Gastroesophageal sphincter (tissue), 4 donors: ENCODE results near the gene IL3RA. TPM values are rescaled to one million over a fixed set of nuclear protein-coding genes. Genes with fewer than 3 reads are reported as not detected.

Experiments used
- ATAC-seq: fragments of 150-250 bp; one replicate; pipeline ENCODE4 v1.9.1; 2016; ENCODE audit warnings: mild to moderate bottlenecking, moderate library complexity
- H3K27ac ChIP-seq, 4 donors: fragments of 200-600 bp; sonication (generic) in 3 of 4; 1 replicate in 3 of 4; 2 replicates in 1 of 4; pipeline ENCODE4 v1.5.1; 2016 to 2019
- H3K27me3 ChIP-seq: fragments of 200-600 bp; sonication (generic); one replicate; pipeline ENCODE4 v1.5.1; 2019
- H3K36me3 ChIP-seq, 2 donors: fragments of 200-600 bp; sonication (generic); one replicate each; pipeline ENCODE4 v1.5.1; 2019; ENCODE audit warnings: control low read depth in 1 of 2
- H3K4me1 ChIP-seq, 3 donors: fragments of 200-600 bp; sonication (generic); 1 replicate in 2 of 3; 2 replicates in 1 of 3; pipeline ENCODE4 v1.5.1; 2016 to 2019; ENCODE audit warnings: control low read depth in 2 of 3
- H3K4me3 ChIP-seq, 2 donors: fragments of 200-600 bp; sonication (generic); one replicate each; pipeline ENCODE4 v1.5.1; 2019; ENCODE audit warnings: mild to moderate bottlenecking in 1 of 2, moderate library complexity in 1 of 2
- H3K9me3 ChIP-seq, 3 donors: fragments of 200-600 bp; sonication (generic); one replicate each; pipeline ENCODE4 v1.5.1; 2017 to 2019; ENCODE audit warnings: control low read depth in 2 of 3
- EP300 ChIP-seq: sonication (generic); formaldehyde crosslinking; IDR thresholded peaks from one replicate; pipeline ENCODE4 v1.6.1; 2017; ENCODE audit warnings: antibody characterized with exemption, mild to moderate bottlenecking
- POLR2A ChIP-seq, 2 donors: fragments of 450-650 bp; IDR thresholded peaks; one replicate each; pipeline ENCODE4 v1.6.1; 2017; ENCODE audit warnings: antibody characterized with exemption in 2 of 2, mild to moderate bottlenecking in 2 of 2, moderate library complexity in 1 of 2
- POLR2AphosphoS5 ChIP-seq: sonication (generic); formaldehyde crosslinking; IDR thresholded peaks from one replicate; pipeline ENCODE4 v1.6.1; 2017; ENCODE audit warnings: antibody characterized with exemption
- WGBS, 2 donors: methylation state at CpG; one replicate each; pipeline ENCODE4 v1.1.5; 2018; ENCODE audit warnings: low coverage in 1 of 2; 5-methylcytosine and 5-hydroxymethylcytosine counted together
- total RNA-seq, 4 donors: library from RNA; depleted of rRNA; stranded (reverse); fragments of >200 nt; gene quantifications; one replicate each; pipeline ENCODE4 v1.1.0, GENCODE V29; 2016
- TF ChIP-seq, protein P1 (sequence below), 4 experiments: fragments of 200-600 bp in 2 of 4; fragments of 450-650 bp in 2 of 4; sonication (generic) in 1 of 4; IDR thresholded peaks; one replicate each; pipeline ENCODE4 v1.5.1; 2017 to 2019; ENCODE audit warnings: antibody characterized with exemption in 4 of 4, mild to moderate bottlenecking in 2 of 4, moderate library complexity in 2 of 4

IL3RA gene
- total RNA-seq, 4 donors from 2014 or later = 3.6 to 10.2 (median 6.7) TPM

DNA sequence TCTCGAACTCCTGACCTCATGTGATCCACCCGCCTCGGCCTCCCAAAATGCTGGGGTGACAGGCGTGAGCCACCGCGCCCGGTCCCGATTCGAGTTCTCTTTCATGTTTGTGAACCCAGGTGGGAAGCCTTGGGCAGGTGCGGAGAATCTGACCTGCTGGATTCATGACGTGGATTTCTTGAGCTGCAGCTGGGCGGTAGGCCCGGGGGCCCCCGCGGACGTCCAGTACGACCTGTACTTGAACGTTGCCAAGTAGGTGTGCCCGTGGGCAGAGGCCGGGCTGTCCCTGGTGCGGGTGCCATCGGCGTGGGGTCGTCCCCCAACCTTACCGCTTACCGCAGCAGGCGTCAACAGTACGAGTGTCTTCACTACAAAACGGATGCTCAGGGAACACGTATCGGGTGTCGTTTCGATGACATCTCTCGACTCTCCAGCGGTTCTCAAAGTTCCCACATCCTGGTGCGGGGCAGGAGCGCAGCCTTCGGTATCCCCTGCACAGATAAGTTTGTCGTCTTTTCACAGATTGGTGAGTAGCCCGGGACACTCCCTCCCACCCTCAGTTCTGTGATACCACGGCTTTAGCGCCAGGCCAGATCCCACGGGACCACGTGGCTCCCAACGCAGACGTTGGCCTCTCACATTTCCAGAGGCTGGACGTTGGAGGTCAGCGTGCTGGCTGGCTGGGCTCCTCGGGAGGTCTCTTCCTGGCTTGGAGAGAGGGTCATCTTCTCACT, 15.6 kb downstream of the IL3RA start:
- Histone ChIP-seq H3K36me3 (peaks cover 0 to 32% of the 10 kb centered on the region in 2 donors), H3K27ac (no peak overlapping the region), H3K9me3 (no peaks in the 10 kb centered on the region), H3K4me3 (no peak overlapping the region), H3K4me1 (no peaks in the 10 kb centered on the region), H3K27me3 (no peaks in the 10 kb centered on the region)
- WGBS, 2 donors = 93 to 96% methylated on average over 10 to 12 of the region's 49 CpGs
- ATAC-seq = no peak
- no peak for TF ChIP-seq POLR2AphosphoS5
- TF ChIP-seq EP300 = no peak
- no peak for TF ChIP-seq POLR2A (IDR thresholded peaks at IDR 0.05)
- TF ChIP-seq, protein P1, sequence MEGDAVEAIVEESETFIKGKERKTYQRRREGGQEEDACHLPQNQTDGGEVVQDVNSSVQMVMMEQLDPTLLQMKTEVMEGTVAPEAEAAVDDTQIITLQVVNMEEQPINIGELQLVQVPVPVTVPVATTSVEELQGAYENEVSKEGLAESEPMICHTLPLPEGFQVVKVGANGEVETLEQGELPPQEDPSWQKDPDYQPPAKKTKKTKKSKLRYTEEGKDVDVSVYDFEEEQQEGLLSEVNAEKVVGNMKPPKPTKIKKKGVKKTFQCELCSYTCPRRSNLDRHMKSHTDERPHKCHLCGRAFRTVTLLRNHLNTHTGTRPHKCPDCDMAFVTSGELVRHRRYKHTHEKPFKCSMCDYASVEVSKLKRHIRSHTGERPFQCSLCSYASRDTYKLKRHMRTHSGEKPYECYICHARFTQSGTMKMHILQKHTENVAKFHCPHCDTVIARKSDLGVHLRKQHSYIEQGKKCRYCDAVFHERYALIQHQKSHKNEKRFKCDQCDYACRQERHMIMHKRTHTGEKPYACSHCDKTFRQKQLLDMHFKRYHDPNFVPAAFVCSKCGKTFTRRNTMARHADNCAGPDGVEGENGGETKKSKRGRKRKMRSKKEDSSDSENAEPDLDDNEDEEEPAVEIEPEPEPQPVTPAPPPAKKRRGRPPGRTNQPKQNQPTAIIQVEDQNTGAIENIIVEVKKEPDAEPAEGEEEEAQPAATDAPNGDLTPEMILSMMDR (IDR thresholded peaks at IDR 0.05) = no peak

DNA sequence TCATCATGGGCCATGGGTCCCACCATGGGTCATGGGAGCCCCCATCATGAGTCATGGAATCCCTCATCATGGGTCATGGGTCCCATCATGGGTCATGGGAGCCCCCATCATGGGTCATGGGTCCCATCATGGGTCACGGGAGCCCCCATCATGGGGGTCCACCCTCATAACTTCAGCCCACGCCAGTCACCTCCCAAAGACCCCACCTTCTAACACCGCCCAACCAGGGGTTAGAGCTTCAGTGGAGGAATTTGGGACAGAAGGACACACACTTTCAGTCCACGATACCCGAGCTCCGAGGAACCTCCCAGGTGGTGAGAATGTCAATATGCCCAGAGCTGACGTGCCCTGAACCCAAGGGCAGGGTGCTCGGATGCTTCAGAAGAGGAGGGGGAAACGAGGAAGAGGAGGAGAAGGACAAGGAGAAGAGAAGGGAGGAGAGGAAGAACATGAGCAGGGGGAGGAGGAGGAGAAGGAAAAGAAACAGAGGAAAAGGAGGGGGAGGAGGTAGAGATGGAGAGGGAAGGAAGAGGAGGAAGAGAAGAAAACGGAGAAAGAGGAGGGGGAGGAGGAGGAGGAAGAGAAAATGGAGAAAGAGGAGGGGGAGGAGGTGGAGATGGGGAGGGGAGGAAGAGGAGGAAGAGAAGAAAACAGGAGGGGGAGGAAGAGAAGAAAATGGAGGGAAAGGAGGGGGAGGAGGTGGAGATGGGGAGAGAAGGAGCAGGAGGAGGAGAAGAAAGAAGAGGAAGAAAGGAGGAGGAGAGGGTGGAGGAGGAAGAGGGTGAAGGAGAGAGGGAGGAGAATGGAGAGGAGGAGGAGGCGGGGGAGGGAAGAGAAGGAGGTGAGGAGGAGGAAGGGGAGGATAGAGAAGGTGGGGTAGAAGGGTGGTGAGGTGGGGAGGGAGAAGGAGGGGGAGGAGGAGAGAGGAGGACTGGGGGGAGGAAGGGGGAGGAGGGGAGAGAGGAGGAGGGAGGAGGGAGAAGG, 17.7 kb downstream of the IL3RA start:
- H3K4me3 ChIP-seq = no peak overlapping the region
- peak; percentile 17 for ATAC-seq
- no peaks in the 10 kb centered on the region for H3K4me1 ChIP-seq
- peaks cover 0 to 15% (median 0%) of the 10 kb centered on the region in 3 donors for H3K9me3 ChIP-seq
- H3K27me3 ChIP-seq = no peaks in the 10 kb centered on the region
- 76 to 88% methylated on average over 2 to 9 of the region's 11 CpGs for WGBS, 2 donors
- TF ChIP-seq POLR2A (IDR thresholded peaks at IDR 0.05) (no peak), POLR2AphosphoS5 (no peak), EP300 (no peak)
- TF ChIP-seq, protein P1 (IDR thresholded peaks at IDR 0.05) = no peak
- no peak overlapping the region for H3K27ac ChIP-seq
- H3K36me3 ChIP-seq = peaks cover 0 to 51% of the 10 kb centered on the region in 2 donors

DNA sequence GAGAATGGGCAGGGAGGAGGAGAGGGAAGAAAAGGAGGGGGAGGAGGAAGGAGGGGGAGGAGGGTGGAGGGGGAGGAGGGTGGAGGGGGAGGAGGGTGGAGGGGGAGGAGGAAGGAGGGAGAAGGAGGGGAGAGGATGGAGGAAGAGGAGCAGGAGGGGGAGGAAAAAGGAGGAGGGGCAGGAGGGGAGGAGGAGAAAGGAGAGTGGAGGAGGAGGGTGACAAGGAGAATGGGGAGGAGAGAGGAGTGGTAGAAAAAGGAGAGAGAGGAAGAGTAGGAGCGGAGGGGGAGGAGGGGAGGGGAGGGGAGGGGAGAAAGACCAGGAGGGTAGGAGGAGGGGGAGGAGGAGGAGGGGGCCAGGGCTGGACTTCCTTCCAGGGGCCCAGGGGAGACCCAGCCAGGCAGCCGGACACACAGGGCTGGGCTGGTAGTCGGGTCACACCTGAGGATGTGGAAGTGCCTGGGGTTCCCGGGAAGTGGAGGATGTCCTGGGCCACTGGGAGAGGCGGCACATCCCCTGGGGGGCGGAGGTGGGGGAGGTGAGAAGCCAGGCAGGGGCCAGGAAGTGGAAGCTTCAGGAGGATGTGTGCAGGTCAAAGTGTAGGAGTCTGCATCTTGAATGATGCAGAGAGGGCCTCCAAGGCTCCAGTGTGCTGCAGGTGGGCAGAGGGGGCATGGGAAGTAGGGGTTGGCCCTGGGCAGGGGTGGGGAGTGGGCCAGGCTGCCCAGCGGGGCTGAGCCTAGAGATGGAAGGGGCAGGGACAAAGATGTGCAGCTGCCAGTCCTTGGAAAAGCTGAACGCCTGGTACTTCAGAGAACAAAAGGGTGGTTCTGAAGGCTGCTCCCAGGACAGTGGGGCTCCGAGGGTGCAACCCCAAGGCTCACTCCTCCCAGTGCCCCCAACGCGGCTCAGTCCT, 18.8 kb downstream of the IL3RA start:
- TF ChIP-seq, protein P1 (IDR thresholded peaks at IDR 0.05) = no peak
- no peak for TF ChIP-seq EP300
- no peak for TF ChIP-seq POLR2A (IDR thresholded peaks at IDR 0.05)
- TF ChIP-seq POLR2AphosphoS5 = no peak
- H3K36me3 ChIP-seq = peaks cover 0 to 53% of the 10 kb centered on the region in 2 donors
- H3K4me3 ChIP-seq = no peak overlapping the region
- no peaks in the 10 kb centered on the region for H3K27me3 ChIP-seq
- H3K9me3 ChIP-seq = peaks cover 0 to 15% (median 0%) of the 10 kb centered on the region in 3 donors
- WGBS, 2 donors = 31 to 52% methylated on average over 5 to 11 of the region's 11 CpGs
- ATAC-seq = no peak
- no peaks in the 10 kb centered on the region for H3K4me1 ChIP-seq
- H3K27ac ChIP-seq = no peak overlapping the region

DNA sequence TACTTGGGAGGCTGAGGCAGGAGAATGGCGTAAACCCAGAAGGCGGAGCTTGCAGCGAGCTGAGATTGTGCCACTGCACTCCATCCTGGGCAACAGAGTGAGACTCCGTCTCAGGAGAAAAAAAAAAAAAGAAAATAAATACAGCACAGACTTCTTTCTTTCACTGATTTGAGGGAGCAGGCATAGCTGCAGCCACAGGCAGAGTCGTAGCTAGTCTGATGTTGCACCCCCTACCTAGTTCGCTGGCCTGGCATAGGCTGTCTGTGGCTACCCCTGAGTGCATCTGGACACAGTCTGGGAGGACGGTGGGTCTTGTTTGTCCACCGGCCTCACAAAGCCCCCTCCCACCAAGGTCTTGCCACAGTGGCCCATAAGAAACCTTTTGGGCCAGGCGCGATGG, 21.4 kb downstream of the IL3RA start:
- H3K36me3 ChIP-seq = peaks cover 0 to 65% of the 10 kb centered on the region in 2 donors
- H3K27ac ChIP-seq = no peak overlapping the region
- no peaks in the 10 kb centered on the region for H3K27me3 ChIP-seq
- peaks cover 0 to 15% (median 0%) of the 10 kb centered on the region in 3 donors for H3K9me3 ChIP-seq
- 93 to 95% methylated on average over 2 to 10 of the region's 10 CpGs for WGBS, 2 donors
- ATAC-seq = no peak
- no peak for TF ChIP-seq POLR2A (IDR thresholded peaks at IDR 0.05)
- TF ChIP-seq, protein P1 (IDR thresholded peaks at IDR 0.05) = no peak
- TF ChIP-seq EP300 = no peak
- no peak for TF ChIP-seq POLR2AphosphoS5
- no peaks in the 10 kb centered on the region for H3K4me1 ChIP-seq
- H3K4me3 ChIP-seq = no peak overlapping the region
